HG03460 (cell line): ENCODE results near the gene HBG2.
A peak's percentile ranks its signal among the peaks of the same experiment; 100 is the strongest.
"Not testable (repeated sequence)": the region's sequence is repeated elsewhere in the genome, so short reads cannot be mapped to it uniquely, and the experiment has no call there.

Experiments used
- ATAC-seq: cut with Tn5 transposase; IDR thresholded peaks from one replicate; pipeline ENCODE4 v1.9.1; 2021; ENCODE audit not compliant: unreplicated experiment

HBG2 gene

DNA sequence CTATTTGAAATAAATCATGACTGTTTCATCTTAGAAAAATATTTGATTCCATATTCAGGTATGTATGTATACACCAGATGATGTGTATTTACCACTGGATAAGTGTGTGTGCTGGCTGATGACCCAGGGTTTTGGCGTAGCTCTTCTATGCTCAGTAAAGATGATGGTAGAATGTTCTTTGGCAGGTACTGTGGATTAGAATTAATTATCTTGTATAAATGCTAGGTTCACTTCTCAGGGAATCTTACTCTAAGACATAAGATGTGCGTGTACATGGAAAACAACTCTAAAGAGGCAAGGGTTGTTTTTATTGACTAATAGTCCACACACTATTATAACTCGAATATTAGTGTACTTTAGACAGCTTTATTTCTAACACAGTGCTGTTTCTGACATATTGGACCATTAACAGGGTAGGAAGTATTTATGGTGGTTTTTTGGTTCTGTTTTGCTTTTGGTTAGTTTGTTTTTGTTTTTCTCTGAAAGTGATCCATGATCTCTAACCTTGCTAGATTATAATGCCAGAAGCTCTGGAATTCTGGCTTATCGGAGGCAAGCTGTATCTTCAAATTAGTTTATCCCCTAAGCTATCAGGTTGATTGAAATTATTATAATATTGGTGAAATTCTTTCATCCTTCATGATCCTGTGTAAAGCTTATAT lies 3.9 kb downstream of the HBG2 start:
- no peak for ATAC-seq

DNA sequence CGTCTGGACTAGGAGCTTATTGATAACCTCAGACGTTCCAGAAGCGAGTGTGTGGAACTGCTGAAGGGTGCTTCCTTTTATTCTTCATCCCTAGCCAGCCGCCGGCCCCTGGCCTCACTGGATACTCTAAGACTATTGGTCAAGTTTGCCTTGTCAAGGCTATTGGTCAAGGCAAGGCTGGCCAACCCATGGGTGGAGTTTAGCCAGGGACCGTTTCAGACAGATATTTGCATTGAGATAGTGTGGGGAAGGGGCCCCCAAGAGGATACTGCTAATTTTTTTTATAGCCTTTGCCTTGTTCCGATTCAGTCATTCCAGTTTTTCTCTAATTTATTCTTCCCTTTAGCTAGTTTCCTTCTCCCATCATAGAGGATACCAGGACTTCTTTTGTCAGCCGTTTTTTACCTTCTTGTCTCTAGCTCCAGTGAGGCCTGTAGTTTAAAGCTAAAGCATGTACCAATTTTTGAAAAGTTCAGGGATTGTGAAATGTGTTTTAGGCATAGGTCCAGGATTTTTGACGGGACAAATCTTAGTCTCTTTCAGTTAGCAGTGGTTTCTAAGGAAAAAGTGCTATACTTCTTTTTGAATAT lies 4.7 kb downstream of the HBG2 start, which contains the start of gene HBG1:
HBG1 (minus strand) TSS at position 51 of the 590 bp plus-strand sequence. CDS start 53 bp downstream, outside the sequence.
- not testable (repeated sequence) for ATAC-seq

DNA sequence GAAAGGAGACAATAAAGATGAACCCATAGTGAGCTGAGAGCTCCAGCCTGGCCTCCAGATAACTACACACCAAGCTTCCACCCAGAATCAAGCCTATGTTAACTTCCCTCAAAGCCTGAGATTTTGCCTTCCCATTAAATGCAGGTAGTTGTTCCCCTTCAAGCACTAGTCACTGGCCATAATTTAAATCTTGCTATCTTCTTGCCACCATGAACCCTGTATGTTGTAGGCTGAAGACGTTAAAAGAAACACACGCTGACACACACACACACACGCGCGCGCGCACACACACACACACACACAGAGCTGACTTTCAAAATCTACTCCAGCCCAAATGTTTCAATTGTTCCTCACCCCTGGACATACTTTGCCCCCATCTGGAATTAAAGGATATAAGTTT lies 6.1 kb downstream of the HBG2 start:
- not testable (repeated sequence) for ATAC-seq

DNA sequence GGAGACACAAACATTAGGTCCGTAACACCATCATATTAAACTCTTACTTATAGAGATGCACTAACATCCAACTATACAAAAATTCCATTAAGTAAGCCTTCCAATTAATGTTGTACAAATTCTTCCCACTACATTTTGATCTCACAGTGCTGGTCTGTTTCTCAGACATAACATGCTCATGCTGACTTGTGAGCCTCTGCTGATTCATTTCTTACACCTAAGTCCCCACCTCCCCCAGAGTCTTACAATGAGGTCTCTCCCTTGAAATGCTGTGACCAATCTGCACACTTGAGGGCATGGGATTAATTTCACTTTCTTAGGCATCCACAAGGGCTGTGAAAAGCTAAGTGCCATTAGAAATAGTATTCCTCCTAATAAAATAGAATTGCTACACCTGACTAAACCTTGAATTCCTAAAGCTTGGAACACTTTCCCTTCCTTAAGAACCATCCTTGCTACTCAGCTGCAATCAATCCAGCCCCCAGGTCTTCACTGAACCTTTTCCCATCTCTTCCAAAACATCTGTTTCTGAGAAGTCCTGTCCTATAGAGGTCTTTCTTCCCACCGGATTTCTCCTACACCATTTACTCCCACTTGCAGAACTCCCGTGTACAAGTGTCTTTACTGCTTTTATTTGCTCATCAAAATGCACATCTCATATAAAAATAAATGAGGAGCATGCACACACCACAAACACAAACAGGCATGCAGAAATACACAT lies 6.9 kb downstream of the HBG2 start:
- ATAC-seq: no peak

DNA sequence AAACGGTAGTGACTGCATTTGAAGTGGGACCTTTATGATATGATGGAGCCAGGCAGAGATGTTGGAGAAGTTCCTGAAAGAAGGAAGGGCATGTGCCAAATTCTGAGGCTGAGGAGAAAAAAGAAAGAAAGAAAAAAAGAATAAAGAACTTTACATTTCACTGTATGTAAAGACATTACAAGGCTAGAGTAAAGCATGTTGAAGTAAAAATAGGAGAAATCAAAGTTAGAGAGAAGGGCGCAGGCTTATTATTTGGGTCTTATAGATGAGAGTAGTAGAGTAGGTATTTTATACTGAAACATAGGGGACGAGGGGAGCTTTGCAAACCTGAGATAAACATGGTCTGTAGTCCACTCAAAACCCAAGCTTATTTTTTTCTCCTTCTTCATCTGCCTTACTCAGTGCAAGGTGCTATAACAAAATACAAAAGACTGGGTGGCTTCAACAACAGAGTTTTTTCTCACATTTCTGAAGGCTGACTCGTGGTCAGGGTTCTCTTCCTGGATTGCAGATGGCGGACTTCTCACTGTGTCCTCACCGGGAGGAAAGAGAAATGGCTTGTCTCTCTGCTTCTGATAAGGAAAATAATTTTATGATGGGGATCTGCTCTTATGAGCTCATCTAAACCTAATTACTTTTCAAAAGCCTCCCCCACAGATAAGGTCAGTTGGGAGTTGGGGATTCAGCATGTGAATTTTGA lies 7.7 kb downstream of the HBG2 start:
- no peak for ATAC-seq

DNA sequence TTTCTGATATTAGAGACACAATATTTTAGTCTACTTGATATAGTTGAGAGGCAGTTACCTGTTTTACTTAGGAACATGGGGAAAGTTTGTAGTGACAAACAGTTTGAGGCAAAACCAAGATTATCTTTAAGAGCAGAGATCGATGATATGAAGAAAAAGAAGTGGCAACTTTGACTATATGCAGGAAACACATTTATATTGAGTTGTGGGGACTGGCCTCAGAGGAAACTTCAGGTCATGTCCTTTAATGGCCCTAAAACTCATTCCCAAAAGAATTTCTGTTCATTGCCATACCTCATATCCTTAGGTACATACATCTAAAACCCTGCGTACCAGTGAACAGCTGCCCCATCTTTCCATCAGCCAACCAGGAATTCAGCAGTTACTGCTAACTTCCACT lies 9.4 kb downstream of the HBG2 start:
- ATAC-seq: no peak

DNA sequence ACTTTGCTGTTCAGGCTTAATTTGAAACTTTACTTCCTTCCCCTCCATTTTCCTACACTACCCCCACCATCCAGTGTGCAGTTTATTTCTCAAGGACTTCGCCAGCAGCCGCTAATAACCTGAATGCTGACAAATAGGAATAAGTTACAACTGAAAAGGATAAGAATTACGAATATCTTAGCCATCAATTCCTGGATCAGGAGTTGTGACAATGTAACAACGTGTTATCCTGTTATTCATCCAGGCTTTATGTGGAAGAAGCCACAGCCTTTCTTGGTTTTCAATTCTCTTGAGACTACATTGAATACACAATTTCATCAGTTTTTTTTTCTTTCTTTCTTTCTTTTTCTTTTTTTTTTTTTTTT lies 10.8 kb downstream of the HBG2 start:
- no peak for ATAC-seq

DNA sequence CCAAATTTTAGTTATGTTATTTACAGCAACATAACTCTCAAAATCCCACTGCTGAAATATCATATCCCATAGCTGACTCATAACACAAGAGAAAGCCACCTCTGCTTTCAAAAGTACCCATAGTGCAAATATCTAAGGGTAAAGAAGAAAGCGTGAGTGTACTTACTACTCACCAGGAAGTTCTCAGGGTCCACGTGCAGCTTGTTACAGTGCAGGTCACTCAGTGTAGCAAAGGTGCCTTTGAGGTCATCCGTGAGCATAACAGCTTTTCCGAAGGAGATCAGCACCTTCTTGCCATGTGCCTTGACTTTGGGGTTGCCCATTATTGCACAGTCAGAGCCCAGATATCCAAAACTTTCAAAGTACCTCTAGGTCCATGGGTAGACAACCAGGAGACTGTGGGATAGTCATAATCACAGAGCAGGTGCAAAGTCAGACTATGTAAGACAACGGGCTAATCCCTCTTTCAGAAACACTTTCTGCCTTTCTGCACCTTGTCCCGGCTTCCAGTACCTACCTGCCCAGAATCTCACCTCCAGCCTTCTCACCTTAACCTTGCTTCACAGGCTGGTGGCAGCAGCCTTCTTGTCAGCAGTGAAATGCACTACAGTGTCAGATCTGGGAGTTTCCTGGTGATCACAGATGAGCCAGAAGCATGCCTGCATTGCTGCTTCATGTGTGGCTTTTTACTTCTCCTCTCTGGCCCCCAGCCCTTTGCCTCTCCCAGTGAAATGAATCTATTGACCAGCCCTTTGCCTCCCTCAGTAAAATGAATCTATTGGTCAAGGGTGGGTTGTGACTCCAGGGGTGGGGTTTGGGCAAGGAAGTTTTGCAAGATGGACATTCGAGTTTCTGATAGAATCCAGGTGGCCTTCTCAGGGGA lies 11.4 kb downstream of the HBG2 start:
- no peak for ATAC-seq

DNA sequence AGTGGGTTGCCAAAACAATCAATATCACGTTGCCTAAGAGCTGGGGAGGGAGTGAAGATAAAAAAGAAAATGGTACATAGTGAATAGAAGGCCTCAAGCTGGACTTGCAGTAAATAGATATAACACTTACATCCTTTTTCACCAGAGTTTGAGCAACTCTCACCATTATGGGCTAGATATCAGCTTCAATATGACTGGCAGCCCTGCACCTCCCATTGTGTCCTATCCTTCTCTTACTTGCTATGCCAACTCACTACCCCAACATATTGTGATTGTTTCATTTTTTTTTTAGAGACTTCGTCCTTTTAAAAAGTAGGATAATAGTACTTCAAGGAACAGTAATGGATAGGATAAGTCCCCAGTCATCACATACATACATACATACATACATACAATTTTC lies 12.4 kb downstream of the HBG2 start:
- no peak for ATAC-seq

DNA sequence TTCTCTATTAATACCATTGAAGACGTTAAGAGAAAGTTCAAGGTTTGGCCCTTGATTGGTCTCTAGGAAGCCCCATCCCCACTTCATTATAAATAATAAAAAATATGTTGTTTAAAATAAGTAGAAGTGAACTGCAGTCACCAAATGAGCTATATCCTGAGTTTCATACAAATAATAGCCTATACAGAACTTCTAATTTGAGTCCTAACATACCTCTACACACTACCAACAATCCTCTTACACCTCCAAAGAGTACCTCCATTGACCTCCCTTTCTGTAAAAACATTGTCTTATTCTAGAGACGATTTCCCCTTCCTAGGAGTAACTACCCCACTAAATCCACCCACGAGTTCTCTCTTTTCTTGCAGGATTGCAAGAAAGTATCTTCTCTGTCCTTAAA lies 13.1 kb downstream of the HBG2 start:
- ATAC-seq: no peak

DNA sequence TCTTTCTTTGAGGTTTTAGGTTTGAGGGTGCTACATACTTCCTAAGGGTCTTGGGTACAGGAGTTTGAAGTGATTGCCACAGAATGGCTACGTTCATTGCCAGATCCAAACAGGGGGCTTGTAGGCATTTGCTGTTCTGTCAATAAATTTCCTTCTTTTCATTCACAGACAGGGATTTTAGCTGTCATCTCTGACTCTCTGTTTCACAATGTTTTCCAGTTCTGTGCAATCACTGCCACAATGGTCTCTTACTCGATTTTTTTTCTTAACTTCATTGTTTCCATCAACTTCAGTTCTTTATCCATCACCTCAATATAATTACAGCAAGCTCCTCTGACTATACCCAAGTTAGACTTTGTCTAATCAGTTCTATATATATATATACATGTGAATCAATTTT lies 14.1 kb downstream of the HBG2 start:
- no peak for ATAC-seq

DNA sequence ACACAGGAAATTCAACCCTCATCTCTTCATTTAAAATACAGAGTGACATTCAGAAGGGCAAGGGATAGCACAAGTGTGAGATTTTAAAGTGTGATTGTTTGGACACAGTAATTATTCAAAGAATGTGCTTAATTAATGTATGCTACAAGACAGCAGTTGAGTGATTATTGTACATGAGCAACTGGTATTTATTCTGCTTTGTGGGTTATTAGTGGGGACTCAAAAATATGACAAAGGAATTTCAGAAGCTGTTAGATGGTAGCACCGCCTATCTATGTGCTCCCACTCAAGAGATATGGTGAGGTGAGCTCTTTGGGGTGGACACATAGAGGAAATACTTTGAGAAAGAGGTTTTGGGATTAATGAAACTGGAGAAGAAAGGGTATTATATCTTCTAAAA lies 14.5 kb downstream of the HBG2 start:
- no peak for ATAC-seq

DNA sequence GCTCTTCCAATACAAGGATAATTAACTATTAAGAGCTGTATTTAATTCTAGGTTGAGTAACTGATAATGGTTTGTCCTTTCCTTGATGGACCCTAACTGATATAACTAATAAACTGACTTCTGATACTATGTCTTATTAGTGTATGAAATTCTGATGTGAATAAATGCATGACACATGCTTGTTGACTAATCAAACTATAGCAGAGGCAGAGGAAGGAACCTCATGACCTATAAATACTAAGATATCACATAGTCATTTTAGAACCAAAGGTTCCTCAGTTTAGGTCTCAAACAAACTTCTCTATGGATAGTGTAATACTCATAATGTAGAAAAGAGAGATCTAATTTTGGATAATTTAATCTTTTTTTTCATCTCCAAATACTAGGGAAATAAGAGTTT lies 15.5 kb downstream of the HBG2 start:
- ATAC-seq: no peak

DNA sequence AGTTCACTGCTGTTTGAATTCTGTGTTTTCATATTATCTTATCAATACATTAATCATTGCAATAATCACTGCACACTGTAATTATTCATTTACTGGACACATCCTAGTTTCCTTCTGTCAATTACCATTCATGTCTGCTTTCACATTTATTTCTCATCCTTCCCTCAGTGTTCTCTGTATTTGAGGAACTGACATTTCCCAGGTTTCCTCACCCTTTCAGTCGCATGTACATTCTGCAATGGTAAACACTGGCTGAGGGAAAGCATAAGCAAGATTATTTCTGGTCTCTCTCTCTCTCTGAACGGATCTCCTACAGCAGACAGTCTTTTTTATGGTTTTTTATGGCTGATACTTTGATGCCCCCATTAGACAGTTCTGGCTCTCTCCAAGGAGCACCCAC lies 16.1 kb downstream of the HBG2 start:
- no peak for ATAC-seq

DNA sequence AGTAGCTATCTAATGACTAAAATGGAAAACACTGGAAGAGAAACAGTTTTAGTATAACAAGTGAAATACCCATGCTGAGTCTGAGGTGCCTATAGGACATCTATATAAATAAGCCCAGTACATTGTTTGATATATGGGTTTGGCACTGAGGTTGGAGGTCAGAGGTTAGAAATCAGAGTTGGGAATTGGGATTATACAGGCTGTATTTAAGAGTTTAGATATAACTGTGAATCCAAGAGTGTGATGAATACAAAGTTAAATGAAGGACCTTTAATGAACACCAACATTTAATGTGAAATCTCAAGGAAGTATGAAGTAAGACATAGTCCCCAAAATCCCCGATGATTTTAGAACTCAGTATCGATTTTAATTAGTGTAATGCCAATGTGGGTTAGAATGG lies 17.2 kb downstream of the HBG2 start:
- ATAC-seq: no peak

DNA sequence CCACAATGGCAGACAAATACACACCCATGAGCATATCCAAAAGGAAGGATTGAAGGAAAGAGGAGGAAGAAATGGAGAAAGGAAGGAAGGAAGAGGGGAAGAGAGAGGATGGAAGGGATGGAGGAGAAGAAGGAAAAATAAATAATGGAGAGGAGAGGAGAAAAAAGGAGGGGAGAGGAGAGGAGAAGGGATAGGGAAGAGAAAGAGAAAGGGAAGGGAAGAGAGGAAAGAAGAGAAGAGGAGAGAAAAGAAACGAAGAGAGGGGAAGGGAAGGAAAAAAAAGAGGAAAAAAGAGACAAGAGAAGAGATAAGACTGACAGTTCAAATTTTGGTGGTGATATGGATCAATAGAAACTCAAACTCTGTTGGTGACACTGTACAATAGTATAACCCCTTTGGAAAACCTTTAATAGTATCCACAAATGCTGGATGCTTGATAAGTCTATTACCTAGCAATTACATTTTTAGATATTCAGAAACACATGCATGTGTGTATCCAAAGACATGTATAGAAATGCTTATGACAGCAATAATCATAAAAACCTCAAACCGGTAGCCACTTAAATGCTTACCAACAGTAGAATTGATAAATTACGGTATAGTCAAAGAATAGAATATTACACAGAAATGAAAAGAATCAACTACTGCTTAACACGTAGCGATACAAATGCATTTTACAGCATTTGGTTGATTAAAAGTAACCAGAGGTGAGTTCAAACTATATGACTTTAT lies 19.1 kb downstream of the HBG2 start:
- ATAC-seq: no peak

DNA sequence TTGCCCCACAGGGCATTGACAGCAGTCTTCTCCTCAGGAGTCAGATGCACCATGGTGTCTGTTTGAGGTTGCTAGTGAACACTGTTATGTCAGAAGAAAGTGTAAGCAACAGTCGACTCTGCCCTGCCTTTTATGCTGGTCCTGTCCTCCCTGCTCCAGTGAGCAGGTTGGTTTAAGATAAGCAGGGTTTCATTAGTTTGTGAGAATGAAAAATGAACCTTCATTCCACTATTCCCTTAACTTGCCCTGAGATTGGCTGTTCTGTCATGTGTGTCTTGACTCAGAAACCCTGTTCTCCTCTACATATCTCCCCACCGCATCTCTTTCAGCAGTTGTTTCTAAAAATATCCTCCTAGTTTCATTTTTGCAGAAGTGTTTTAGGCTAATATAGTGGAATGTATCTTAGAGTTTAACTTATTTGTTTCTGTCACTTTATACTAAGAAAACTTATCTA lies 20.2 kb downstream of the HBG2 start, which contains the start of gene HBD:
HBD (minus strand) TSS at position 103 of the 454 bp plus-strand sequence; CDS start at position 53, 50 bp downstream.
- ATAC-seq: peak; percentile 67

DNA sequence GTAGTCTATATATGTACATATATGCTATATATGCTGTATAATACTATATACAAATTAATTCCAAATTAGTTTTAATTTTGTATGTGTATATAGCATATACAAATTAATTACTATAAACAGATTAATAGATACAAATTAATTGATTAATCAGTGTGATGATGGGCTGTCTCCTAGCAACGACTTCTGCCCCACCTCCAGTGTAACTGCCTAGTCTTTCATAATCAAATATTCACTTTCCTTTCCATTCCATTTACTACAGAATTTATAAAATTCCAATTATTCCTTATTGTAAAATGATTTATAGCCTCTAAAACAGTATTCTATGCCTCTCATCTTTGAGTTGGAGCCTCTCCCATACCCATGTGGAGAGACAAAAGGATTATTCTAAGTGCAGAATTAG lies 21.3 kb downstream of the HBG2 start:
- ATAC-seq: no peak

DNA sequence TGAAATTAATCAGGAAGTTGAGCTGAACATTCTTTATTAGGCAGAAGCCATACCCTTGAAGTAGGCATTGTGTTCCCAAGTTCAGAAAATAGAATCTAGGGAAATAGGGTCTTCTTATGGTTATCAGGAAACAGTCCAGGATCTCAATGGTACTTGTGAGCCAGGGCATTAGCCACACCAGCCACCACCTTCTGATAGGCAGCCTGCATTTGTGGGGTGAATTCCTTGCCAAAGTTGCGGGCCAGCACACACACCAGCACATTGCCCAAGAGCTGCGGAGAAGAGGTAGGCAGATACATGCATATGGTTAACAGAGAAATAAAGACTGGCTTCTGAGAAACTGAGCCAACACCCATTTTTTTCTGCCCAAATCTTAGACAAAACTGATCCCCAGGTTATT lies 21.8 kb downstream of the HBG2 start:
- ATAC-seq: no peak

DNA sequence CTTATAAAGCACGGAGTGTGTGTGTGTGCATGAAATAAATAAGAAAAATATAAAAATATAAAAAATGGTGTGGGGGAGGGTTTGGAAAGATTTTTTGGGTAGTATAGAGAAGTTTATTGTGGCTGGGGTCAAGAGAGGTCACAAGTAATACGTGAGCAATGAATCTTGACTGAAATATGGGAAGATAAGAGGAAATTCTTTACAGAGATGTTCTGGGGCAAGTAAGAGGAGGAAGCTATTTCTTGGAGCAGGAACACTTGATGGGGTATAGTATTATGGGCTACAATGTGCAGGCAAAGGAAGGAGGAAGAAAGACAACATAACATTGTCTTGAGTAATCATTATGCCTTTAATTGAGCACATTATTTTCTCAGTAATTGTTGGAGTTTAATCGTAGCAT lies 22.4 kb downstream of the HBG2 start:
- no peak for ATAC-seq
